ENCODE results near the gene CUBN.
"Not testable (repeated sequence)": the region's sequence is repeated elsewhere in the genome, so short reads cannot be mapped to it uniquely, and the experiment has no call there.

CUBN gene

DNA sequence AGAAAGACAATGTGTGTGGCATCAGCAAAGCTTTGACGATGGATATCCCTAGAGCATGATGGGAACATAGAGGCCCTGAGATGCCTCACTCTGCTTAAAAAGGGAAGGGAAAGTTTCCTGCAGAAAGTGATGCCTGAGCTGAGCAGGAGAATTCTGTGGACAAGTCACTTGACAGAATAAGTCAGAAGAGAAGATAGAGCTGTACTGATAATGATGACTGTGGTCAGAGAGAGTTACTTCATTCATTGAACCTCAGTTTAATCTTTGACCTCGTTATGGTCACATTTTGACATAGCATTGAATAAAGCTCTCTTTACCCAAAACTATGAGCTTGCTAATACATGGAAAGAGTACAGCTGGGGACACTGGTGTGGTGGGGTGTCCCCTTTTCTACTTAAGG is 7.6 kb downstream of the CUBN start:
- TF ChIP-seq, protein P1, sequence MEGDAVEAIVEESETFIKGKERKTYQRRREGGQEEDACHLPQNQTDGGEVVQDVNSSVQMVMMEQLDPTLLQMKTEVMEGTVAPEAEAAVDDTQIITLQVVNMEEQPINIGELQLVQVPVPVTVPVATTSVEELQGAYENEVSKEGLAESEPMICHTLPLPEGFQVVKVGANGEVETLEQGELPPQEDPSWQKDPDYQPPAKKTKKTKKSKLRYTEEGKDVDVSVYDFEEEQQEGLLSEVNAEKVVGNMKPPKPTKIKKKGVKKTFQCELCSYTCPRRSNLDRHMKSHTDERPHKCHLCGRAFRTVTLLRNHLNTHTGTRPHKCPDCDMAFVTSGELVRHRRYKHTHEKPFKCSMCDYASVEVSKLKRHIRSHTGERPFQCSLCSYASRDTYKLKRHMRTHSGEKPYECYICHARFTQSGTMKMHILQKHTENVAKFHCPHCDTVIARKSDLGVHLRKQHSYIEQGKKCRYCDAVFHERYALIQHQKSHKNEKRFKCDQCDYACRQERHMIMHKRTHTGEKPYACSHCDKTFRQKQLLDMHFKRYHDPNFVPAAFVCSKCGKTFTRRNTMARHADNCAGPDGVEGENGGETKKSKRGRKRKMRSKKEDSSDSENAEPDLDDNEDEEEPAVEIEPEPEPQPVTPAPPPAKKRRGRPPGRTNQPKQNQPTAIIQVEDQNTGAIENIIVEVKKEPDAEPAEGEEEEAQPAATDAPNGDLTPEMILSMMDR (IDR thresholded peaks at IDR 0.05; ENCODE audit: low read depth, low read length) = no peak
- Histone ChIP-seq H3K4me3 (ENCODE audit: low read depth, low read length) (no peak overlapping the region), H3K9me3 (ENCODE audit: severe bottlenecking) (no peaks in the 10 kb centered on the region), H3K27ac (no peak overlapping the region), H3K36me3 (no peaks in the 10 kb centered on the region), H3K27me3 (ENCODE audit: insufficient read depth, low read depth, severe bottlenecking) (no peaks in the 10 kb centered on the region)
- DNase-seq = no peak

DNA sequence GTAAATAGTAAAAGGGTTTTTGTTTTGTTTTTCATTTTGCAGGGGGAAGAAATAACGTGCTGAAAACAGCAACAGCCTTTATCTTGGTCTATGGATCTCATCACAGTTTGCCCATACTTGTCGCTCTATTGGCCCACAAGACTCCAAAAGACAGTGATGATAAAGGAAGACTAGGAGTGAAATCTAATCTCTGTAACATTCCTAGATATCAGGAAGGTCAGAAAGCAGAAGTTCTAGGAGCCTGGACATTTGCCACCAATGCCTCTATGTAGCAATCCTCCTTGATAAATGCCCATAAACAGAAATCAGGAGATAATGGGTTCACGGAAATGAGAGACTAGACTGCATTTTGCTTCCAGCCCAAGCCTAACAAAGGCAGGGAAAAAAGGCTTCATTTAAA is 8.9 kb downstream of the CUBN start:
- no peak overlapping the region for H3K4me3 ChIP-seq (ENCODE audit: low read depth, low read length)
- H3K9me3 ChIP-seq (ENCODE audit: severe bottlenecking) = no peaks in the 10 kb centered on the region
- H3K27ac ChIP-seq = no peak overlapping the region
- TF ChIP-seq, protein P1 (IDR thresholded peaks at IDR 0.05; ENCODE audit: low read depth, low read length) = no peak
- H3K27me3 ChIP-seq (ENCODE audit: insufficient read depth, low read depth, severe bottlenecking) = no peaks in the 10 kb centered on the region
- H3K36me3 ChIP-seq = no peaks in the 10 kb centered on the region
- no peak for DNase-seq

DNA sequence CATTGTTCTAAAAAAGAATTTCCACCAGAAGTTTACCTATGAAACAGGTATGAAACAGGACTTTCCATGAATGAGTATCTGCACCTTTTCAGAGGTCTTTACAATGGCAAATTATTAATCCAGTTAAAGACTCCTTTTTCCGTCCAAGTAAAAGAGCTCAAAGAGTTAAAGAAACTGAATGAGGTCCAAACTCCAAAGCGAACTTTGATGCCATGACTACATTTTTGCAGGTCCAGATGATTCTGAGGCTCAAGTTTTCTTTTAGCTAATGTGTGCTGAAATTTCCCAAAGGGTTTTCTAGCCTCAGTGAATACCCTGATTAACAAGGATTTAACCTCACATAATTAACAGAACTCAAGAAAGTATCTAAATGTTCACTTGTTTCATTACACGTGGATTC is 9.8 kb downstream of the CUBN start:
- no peaks in the 10 kb centered on the region for H3K9me3 ChIP-seq (ENCODE audit: severe bottlenecking)
- no peak for DNase-seq
- no peaks in the 10 kb centered on the region for H3K27me3 ChIP-seq (ENCODE audit: insufficient read depth, low read depth, severe bottlenecking)
- no peak overlapping the region for H3K27ac ChIP-seq
- TF ChIP-seq, protein P1 (IDR thresholded peaks at IDR 0.05; ENCODE audit: low read depth, low read length) = no peak
- H3K4me3 ChIP-seq (ENCODE audit: low read depth, low read length) = no peak overlapping the region
- H3K36me3 ChIP-seq = no peaks in the 10 kb centered on the region

DNA sequence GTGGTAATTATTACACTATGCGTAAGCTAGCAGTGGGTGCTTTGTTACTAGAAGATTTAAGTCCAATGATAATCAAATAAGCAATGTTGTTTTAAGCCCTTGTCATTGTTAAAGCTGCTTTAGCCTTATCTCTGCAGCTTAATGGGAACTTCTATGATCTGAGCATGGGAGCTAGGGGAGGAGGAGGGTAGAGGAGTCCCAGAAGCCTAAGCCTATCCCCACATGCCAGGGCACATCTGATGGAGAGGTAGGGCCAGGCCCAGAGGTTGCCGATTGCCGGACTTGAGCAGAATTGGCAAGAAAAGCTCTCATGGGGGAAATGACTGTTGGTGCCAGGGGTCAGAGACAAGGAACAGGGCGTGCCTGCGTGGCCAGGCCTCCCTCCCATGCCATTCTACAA is 13.4 kb downstream of the CUBN start:
- H3K27me3 ChIP-seq (ENCODE audit: insufficient read depth, low read depth, severe bottlenecking) = no peaks in the 10 kb centered on the region
- TF ChIP-seq, protein P1 (IDR thresholded peaks at IDR 0.05; ENCODE audit: low read depth, low read length) = no peak
- DNase-seq = peak; percentile 29

DNA sequence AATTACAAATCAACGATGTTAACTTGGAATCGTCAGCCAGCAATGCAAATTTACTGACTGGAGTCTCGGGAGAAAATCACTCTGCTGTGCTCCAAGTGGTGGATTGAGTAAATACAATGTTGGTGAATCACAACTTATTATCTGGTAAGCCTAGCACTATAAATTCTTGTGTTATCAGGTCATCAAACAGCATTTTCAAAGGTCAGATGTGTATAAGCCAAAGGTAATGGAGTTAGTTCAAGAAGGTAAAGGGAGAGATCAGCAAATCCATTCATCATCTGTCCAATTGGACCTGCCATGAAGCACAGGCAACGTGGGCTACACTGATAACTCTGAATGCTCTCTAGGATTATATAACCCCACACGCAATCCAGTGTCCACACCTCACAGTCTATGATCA is 13.9 kb downstream of the CUBN start:
- no peak for DNase-seq
- TF ChIP-seq, protein P1 (IDR thresholded peaks at IDR 0.05; ENCODE audit: low read depth, low read length) = no peak
- Histone ChIP-seq H3K27ac (no peak overlapping the region), H3K9me3 (ENCODE audit: severe bottlenecking) (no peaks in the 10 kb centered on the region), H3K4me3 (ENCODE audit: low read depth, low read length) (no peak overlapping the region), H3K36me3 (no peaks in the 10 kb centered on the region), H3K27me3 (ENCODE audit: insufficient read depth, low read depth, severe bottlenecking) (no peaks in the 10 kb centered on the region)

More for the DNA sequence above, 13.4 kb downstream of the CUBN start:
- no peaks in the 10 kb centered on the region for H3K36me3 ChIP-seq
- H3K9me3 ChIP-seq (ENCODE audit: severe bottlenecking) = no peaks in the 10 kb centered on the region
- no peak overlapping the region for H3K27ac ChIP-seq
- no peak overlapping the region for H3K4me3 ChIP-seq (ENCODE audit: low read depth, low read length)

DNA sequence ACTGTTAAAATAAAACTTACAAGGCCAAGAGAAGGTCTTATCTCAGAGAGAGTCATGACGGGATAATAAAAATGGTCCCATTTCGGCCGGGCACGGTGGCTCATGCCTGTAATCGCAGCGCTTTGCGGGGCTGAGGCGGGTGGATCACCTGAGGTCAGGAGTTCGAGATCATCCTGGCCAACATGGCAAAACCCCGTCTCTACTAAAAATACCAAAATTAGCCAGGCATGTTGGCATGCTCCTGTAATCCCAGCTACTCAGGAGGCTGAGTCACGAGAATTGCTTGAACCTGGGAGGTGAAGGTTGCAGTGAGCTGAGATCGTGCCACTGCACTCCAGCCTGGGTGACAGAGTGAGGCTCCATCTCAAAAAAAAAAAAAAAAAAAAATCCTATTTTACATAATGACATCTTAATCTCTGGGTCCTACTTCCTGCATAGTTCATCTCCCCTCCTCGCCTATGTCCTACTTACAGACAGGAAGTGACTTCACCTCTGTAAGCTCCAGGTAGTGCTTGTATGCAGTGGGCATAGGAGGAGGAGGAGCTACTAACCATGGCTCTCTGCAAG is 14.7 kb downstream of the CUBN start:
- H3K27ac ChIP-seq, DNase-seq: not testable (repeated sequence)

More for the DNA sequence above, 14.7 kb downstream of the CUBN start:
- not testable (repeated sequence) for H3K9me3 ChIP-seq (ENCODE audit: severe bottlenecking); H3K27me3 ChIP-seq (ENCODE audit: insufficient read depth, low read depth, severe bottlenecking); H3K36me3 ChIP-seq; H3K4me3 ChIP-seq (ENCODE audit: low read depth, low read length)
